ENCODE results near the gene NFIX.

Gene NFIX

DNA sequence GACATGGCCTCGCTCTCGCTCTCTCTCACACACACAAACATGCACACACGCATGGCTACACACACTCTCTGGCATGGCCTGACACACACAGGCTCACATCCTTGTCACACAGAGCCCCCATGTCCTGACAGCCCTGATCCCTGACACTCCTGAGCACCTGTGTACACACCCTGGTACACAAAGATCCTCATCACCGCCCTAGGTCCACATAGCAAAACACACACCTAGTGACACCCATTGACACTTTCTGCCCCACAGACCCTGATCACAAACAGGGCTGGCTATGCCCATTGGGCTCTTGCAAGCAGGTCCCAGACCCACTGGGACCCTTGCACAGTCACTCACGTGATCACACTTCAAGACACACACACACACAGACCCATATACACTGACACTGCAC, 4.0 kb upstream of the NFIX start:
- Histone ChIP-seq H3K36me3 (ENCODE audit: control insufficient read depth in 2 of 2, insufficient read depth in 2 of 2, low read length in 2 of 2) (no peaks in the 10 kb centered on the region), H3K27me3 (ENCODE audit: control insufficient read depth in 1 of 2, insufficient read depth in 2 of 2, low read length in 2 of 2) (no peaks in the 10 kb centered on the region), H3K4me1 (ENCODE audit: control insufficient read depth, insufficient read depth, low read length) (peaks cover 8% of the 10 kb centered on the region), H3K9ac (ENCODE audit: low read length in 2 of 2) (no peak overlapping the region), H3K9me3 (ENCODE audit: control insufficient read depth in 2 of 2, low read length in 2 of 2) (no peaks in the 10 kb centered on the region), H3K4me3 (ENCODE audit: low read length in 2 of 2) (no peak overlapping the region), H3K27ac (ENCODE audit: low read length) (no peak overlapping the region)

DNA sequence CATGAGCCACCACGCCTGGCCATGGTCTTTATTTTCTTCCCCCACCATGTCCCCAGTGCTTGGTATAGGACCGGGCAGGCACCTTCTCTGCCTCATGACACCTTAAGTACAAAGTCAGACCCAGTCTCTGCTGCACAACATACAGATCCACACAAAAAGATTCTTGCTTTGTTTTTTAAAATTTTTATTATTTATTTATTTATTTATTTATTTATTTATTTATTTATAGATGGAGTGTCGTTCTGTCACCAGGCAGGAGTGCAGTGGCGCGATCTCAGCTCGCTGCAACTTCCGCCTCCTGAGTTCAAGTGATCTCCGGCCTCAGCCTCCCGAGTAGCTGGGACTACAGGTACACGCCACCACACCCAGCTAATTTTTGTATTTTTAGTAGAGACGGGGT, 2.5 kb upstream of the NFIX start:
- no peak overlapping the region for H3K4me3 ChIP-seq (ENCODE audit: low read length in 2 of 2)
- no peak overlapping the region for H3K9ac ChIP-seq (ENCODE audit: low read length in 2 of 2)
- no peaks in the 10 kb centered on the region for H3K9me3 ChIP-seq (ENCODE audit: control insufficient read depth in 2 of 2, low read length in 2 of 2)
- no peak overlapping the region for H3K27ac ChIP-seq (ENCODE audit: low read length)
- no peaks in the 10 kb centered on the region for H3K27me3 ChIP-seq (ENCODE audit: control insufficient read depth in 1 of 2, insufficient read depth in 2 of 2, low read length in 2 of 2)
- peaks cover 21% of the 10 kb centered on the region for H3K4me1 ChIP-seq (ENCODE audit: control insufficient read depth, insufficient read depth, low read length)
- H3K36me3 ChIP-seq (ENCODE audit: control insufficient read depth in 2 of 2, insufficient read depth in 2 of 2, low read length in 2 of 2) = no peaks in the 10 kb centered on the region

DNA sequence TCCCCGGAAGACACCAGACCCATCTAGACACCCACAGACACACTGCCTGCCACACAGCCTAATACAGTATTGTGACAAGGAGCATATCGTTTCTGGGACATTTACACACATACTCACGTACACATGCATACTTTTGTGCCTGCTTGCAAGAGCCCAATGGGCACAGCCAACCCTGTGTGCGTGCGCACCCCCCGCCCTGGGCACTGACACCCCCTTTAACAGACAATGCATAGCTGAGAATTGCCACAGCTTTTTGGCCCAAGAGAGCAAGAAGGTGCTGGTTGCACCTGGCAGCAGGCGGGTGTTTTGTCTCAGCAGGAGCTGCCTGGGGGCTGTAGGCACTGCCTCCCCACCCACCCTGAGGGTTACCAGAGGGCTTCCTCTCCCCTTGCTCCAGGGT, 1.7 kb upstream of the NFIX start:
- peaks cover 0 to 1% of the 10 kb centered on the region in 2 donors for H3K36me3 ChIP-seq (ENCODE audit: control insufficient read depth in 2 of 2, insufficient read depth in 2 of 2, low read length in 2 of 2)
- no peak overlapping the region for H3K4me3 ChIP-seq (ENCODE audit: low read length in 2 of 2)
- H3K27me3 ChIP-seq (ENCODE audit: control insufficient read depth in 1 of 2, insufficient read depth in 2 of 2, low read length in 2 of 2) = no peaks in the 10 kb centered on the region
- H3K27ac ChIP-seq (ENCODE audit: low read length) = no peak overlapping the region
- H3K9ac ChIP-seq (ENCODE audit: low read length in 2 of 2) = no peak overlapping the region
- H3K4me1 ChIP-seq (ENCODE audit: control insufficient read depth, insufficient read depth, low read length) = peaks cover 26% of the 10 kb centered on the region
- H3K9me3 ChIP-seq (ENCODE audit: control insufficient read depth in 2 of 2, low read length in 2 of 2) = no peaks in the 10 kb centered on the region

DNA sequence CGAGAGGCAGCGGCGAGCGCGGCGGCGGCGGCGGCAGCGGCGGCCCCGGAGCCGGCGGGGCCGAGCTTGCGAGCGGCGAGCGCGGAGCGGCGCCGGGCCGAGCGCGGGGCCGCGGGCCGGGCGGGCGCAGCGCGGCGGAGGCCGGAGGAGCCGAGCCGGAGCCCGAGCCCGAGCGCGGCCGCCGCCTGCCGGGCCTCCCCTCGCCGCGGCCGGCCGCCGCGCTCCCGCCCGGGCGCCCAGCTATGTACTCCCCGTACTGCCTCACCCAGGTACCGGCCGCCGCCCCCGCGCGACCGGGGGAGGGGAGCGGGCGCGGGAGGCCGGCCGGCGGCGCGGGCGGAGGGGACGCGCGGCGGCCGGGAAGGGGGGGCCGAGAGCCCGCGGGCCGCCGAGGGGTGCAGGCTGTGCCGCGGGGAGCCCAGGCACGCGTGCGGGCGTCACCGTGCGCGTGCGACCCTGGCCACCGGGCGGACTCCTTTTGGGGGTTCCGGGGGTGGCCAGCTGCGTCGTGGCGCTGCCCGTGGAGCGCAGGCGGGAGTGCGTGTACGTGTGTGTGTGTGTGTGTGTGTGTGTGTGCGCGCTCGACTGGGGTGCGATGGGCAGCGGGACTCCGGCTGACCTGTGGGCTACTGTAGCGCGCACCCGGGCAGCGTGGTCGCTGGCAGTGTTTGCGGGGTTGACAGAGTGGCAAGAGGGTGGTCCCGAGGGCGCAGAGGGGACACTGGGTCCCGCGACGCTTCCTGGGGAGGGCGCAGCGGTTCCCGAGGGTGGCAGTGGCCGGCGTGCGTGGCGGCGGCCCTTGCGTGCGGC, 526 bp downstream of the NFIX start:
- no peaks in the 10 kb centered on the region for H3K27me3 ChIP-seq (ENCODE audit: control insufficient read depth in 1 of 2, insufficient read depth in 2 of 2, low read length in 2 of 2)

DNA sequence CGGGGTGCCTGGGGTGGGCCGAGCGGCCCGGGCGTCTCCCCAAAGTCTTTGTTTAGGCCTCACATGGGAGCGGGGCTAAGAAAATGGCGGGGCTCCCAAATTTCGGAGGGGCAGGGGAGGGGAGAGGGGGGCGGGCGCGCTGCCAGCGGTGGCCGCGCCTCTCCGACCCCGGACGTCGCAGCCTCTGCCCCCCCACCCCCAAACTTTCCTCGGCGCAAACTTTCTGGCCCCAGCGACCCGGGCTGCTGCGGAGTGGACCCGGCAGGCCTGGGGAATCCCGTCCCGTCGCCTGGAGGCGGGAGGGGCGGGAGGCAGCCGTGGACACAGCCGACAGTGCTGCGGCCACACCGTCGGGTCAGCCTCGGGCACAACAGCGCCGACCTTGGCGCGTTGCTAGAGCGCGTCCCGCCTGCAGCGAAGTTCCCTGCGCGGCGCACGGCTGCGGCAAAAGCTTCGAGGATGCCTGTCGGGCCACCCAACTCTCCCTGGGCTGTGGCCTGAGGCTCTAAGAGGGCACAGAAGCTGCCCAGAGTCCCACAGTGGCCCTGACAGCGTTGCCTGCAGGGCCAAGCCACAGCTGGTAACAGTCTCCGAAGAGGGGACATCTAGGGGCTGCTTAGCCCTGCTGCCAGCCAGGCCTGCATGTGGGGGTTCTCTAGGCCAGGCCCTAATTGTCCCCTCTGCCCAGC, 1.3 kb downstream of the NFIX start:
- Histone ChIP-seq H3K27me3 (ENCODE audit: control insufficient read depth in 1 of 2, insufficient read depth in 2 of 2, low read length in 2 of 2) (no peaks in the 10 kb centered on the region), H3K4me1 (ENCODE audit: control insufficient read depth, insufficient read depth, low read length) (peaks cover 55% of the 10 kb centered on the region), H3K27ac (ENCODE audit: low read length) (peak overlapping the region; percentile 95), H3K4me3 (ENCODE audit: low read length in 2 of 2) (peak overlapping the region; percentile 87 to 90), H3K36me3 (ENCODE audit: control insufficient read depth in 2 of 2, insufficient read depth in 2 of 2, low read length in 2 of 2) (peaks cover 0 to 10% of the 10 kb centered on the region in 2 donors), H3K9ac (ENCODE audit: low read length in 2 of 2) (peak overlapping the region; percentile 72 to 74), H3K9me3 (ENCODE audit: control insufficient read depth in 2 of 2, low read length in 2 of 2) (no peaks in the 10 kb centered on the region)

More for the DNA sequence above, 526 bp downstream of the NFIX start:
- H3K9ac ChIP-seq (ENCODE audit: low read length in 2 of 2) = peak overlapping the region; percentile 72 to 74
- peaks cover 48% of the 10 kb centered on the region for H3K4me1 ChIP-seq (ENCODE audit: control insufficient read depth, insufficient read depth, low read length)
- no peaks in the 10 kb centered on the region for H3K9me3 ChIP-seq (ENCODE audit: control insufficient read depth in 2 of 2, low read length in 2 of 2)
- H3K36me3 ChIP-seq (ENCODE audit: control insufficient read depth in 2 of 2, insufficient read depth in 2 of 2, low read length in 2 of 2) = peaks cover 0 to 10% of the 10 kb centered on the region in 2 donors
- H3K4me3 ChIP-seq (ENCODE audit: low read length in 2 of 2) = peak overlapping the region; percentile 87 to 90
- peak overlapping the region; percentile 95 for H3K27ac ChIP-seq (ENCODE audit: low read length)

DNA sequence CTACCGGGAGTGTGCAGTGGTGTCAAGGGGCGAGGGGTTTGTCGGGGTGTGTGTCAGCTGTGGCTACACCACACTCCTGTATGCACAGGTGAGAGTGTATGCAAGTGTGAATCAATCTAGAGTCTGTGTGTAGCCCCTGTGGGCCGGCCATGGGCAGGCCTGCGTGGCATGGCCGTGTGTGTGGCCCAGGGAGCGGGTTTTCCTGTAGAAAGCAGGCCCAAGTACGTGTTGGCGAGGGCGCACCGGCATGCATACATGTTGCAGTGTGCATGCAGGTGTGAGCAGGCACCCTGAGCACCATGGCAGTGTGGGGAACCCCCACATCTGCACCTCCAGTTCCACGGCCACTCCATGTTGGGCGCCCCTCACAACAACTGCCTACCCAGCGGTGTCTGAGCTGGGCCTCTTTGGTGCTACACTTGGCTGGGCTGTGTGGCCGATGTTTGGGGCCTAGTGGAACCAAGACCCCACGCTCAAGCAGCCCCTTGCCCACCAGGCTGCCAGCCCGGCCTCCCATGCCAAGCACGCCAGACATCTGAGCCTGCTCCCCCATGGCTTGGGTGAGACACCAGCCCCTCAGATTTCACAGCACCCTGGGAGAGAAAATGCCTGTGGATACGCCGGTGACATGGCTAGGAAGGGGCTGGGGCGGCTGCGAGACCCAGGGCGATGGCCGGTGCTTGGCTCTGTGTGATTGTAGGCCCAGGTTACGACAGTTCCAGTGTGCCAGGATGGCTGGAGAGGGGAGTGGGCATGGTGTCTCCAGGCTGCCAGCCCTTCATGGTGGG, 2.1 kb downstream of the NFIX start:
- H3K4me1 ChIP-seq (ENCODE audit: control insufficient read depth, insufficient read depth, low read length) = peaks cover 63% of the 10 kb centered on the region
- H3K36me3 ChIP-seq (ENCODE audit: control insufficient read depth in 2 of 2, insufficient read depth in 2 of 2, low read length in 2 of 2) = peaks cover 0 to 10% of the 10 kb centered on the region in 2 donors
- H3K4me3 ChIP-seq (ENCODE audit: low read length in 2 of 2) = peak overlapping the region; percentile 87 to 90
- no peaks in the 10 kb centered on the region for H3K27me3 ChIP-seq (ENCODE audit: control insufficient read depth in 1 of 2, insufficient read depth in 2 of 2, low read length in 2 of 2)
- peak overlapping the region; percentile 69 to 72 for H3K9ac ChIP-seq (ENCODE audit: low read length in 2 of 2)
- H3K9me3 ChIP-seq (ENCODE audit: control insufficient read depth in 2 of 2, low read length in 2 of 2) = no peaks in the 10 kb centered on the region
- H3K27ac ChIP-seq (ENCODE audit: low read length) = peak overlapping the region; percentile 95

DNA sequence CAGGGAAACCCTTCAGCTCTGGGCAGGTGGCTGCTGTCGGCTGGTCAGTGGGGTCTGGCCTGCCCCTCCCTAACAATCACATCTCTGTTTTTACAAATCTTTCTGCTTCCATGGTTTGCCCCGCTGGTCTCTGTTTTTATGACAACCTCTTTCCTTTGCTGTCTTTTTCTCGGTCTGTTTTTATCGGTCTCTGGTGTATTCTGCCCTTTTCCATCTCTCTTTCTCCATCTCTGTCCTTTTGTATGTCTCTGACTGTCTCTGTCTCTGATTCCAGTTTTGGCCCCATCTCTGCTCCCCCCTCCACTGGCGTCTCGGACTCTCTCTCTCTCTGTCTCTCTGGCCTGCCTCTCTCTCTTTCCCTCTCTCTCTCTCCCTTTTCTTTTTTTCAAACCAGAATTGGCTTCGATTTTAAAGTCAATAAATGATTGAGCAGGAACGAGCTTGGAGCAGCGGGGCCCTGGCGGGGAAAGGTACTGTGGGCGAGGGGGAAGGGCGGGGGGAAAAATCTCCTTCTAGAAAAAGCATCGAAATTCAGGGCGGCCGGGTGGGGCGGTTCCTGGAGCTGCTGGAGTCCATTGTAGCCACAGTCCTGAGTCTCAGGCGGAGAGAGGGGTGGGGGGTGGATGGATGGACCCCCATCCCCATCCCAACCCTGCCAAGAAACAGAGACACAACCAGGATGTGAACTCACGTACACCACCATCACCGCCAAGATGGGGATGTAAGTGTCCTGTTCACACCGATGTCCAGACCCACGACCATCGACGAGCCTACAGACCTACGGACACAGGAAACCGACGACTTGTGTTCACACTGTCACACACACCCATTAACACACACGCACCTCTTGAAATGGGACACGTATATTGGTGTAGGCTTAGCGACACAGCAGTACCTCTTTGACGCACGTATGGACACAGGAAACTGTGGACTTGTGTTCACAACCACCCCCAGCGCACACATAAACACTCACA, 3.0 kb downstream of the NFIX start:
- H3K36me3 ChIP-seq (ENCODE audit: control insufficient read depth in 2 of 2, insufficient read depth in 2 of 2, low read length in 2 of 2) = peaks cover 0 to 10% of the 10 kb centered on the region in 2 donors
- peak overlapping the region; percentile 87 to 90 for H3K4me3 ChIP-seq (ENCODE audit: low read length in 2 of 2)
- H3K4me1 ChIP-seq (ENCODE audit: control insufficient read depth, insufficient read depth, low read length) = peaks cover 71% of the 10 kb centered on the region
- peak overlapping the region; percentile 95 for H3K27ac ChIP-seq (ENCODE audit: low read length)
- no peaks in the 10 kb centered on the region for H3K27me3 ChIP-seq (ENCODE audit: control insufficient read depth in 1 of 2, insufficient read depth in 2 of 2, low read length in 2 of 2)
- peak overlapping the region; percentile 36 to 72 for H3K9ac ChIP-seq (ENCODE audit: low read length in 2 of 2)
- H3K9me3 ChIP-seq (ENCODE audit: control insufficient read depth in 2 of 2, low read length in 2 of 2) = no peaks in the 10 kb centered on the region

DNA sequence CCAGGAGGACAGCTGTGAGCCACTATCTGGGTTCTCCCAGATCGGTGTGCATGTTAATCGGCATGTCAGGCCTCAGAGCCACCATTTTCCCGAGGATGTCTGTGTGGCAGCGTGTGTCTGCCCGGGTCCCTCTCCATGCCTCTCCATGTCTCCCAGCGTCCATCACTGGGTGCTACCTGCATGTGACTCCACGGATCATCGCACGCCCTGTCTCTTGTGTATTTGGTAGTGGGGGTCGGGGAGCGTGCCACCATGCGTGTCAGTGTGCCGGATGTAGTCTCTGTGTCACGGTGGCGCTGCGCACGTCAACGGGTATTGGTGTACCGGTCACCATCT, 5.9 kb downstream of the NFIX start:
- Histone ChIP-seq H3K4me3 (ENCODE audit: low read length in 2 of 2) (peak overlapping the region; percentile 55 to 67), H3K4me1 (ENCODE audit: control insufficient read depth, insufficient read depth, low read length) (peaks cover 91% of the 10 kb centered on the region), H3K27ac (ENCODE audit: low read length) (peak overlapping the region; percentile 95), H3K36me3 (ENCODE audit: control insufficient read depth in 2 of 2, insufficient read depth in 2 of 2, low read length in 2 of 2) (peaks cover 0 to 10% of the 10 kb centered on the region in 2 donors), H3K27me3 (ENCODE audit: control insufficient read depth in 1 of 2, insufficient read depth in 2 of 2, low read length in 2 of 2) (no peaks in the 10 kb centered on the region), H3K9ac (ENCODE audit: low read length in 2 of 2) (peak overlapping the region; percentile 62 to 66), H3K9me3 (ENCODE audit: control insufficient read depth in 2 of 2, low read length in 2 of 2) (no peaks in the 10 kb centered on the region)

DNA sequence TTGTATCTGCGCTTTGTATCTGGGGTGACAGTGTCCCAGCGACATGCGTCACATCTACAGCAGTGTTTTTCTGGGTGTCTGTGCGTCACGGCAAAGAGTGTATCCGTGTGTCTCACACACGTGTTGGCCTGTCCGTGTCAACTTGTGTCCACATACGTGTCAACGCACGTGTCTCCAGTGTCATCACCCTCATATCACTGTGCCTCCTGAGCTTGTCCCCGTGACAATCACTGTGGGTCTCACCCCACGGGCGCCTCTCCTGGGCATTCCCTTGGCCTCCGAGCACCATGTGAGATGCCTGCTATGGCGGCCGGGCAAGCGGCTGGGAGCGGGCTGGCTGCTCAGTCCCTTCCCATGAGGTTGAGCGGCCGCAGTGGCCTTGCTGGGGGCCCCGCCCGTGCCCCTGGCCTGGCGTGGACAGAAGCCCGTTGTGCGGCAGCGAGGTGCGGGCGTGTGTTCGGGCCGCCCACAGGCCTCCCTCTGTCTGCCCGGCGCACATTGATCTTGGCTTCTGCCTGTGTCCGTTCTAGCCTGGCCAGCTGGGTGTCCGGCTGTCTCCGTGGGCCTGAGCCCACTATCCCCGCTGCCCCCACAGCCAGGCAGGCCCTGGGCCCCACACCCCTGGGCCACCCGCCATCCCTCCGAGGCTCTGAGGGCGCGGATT, 6.4 kb downstream of the NFIX start:
- Histone ChIP-seq H3K4me1 (ENCODE audit: control insufficient read depth, insufficient read depth, low read length) (peaks cover 94% of the 10 kb centered on the region), H3K9me3 (ENCODE audit: control insufficient read depth in 2 of 2, low read length in 2 of 2) (no peaks in the 10 kb centered on the region), H3K4me3 (ENCODE audit: low read length in 2 of 2) (peak overlapping the region; percentile 55 to 67), H3K36me3 (ENCODE audit: control insufficient read depth in 2 of 2, insufficient read depth in 2 of 2, low read length in 2 of 2) (peaks cover 0 to 10% of the 10 kb centered on the region in 2 donors), H3K27me3 (ENCODE audit: control insufficient read depth in 1 of 2, insufficient read depth in 2 of 2, low read length in 2 of 2) (no peaks in the 10 kb centered on the region), H3K27ac (ENCODE audit: low read length) (peak overlapping the region; percentile 95), H3K9ac (ENCODE audit: low read length in 2 of 2) (peak overlapping the region; percentile 62 to 66)

All from stomach smooth muscle (tissue), 2 donors.